NT2/D1 (cell line): Measurements from ENCODE around the gene TSEN34.
"Not testable (repeated sequence)": the region's sequence is repeated elsewhere in the genome, so short reads cannot be mapped to it uniquely, and the experiment has no call there.

ENCODE experiments used
- DNase-seq: peaks from one replicate; pipeline ENCODE4 v3.0.0-alpha.2; 2011; ENCODE audit warnings: low read depth, low spot score
- H3K27me3 ChIP-seq: 2 replicates; pipeline ENCODE4 v1.6.0; 2011; ENCODE audit warnings: mild to moderate bottlenecking; ENCODE audit not compliant: insufficient read length, insufficient read depth
- H3K36me3 ChIP-seq: 2 replicates; pipeline ENCODE4 v1.6.1; 2011; ENCODE audit warnings: mild to moderate bottlenecking, low read length, mixed read lengths; ENCODE audit not compliant: insufficient read depth, insufficient read length
- H3K4me1 ChIP-seq: 2 replicates; pipeline ENCODE4 v1.5.1; 2011; ENCODE audit not compliant: insufficient read depth, insufficient read length
- H3K4me3 ChIP-seq: 2 replicates; pipeline ENCODE4 v1.5.1; 2011; ENCODE audit warnings: low read depth; ENCODE audit not compliant: insufficient read length
- H3K9ac ChIP-seq: 2 replicates; pipeline ENCODE4 v1.6.0; 2011; ENCODE audit warnings: low read depth; ENCODE audit not compliant: insufficient read length
- H3K9me3 ChIP-seq: 2 replicates; pipeline ENCODE4 v1.5.1; 2011; ENCODE audit warnings: mild to moderate bottlenecking, low read length; ENCODE audit not compliant: insufficient read depth
- SUZ12 ChIP-seq: IDR thresholded peaks from 2 replicates; pipeline ENCODE4 v1.6.1; 2011; ENCODE audit not compliant: insufficient read length, insufficient read depth; ENCODE audit errors: extremely low read depth
- YY1 ChIP-seq: IDR thresholded peaks from 2 replicates; pipeline ENCODE4 v1.6.1; 2011; ENCODE audit not compliant: insufficient read length, insufficient read depth
- ZNF274 ChIP-seq: IDR thresholded peaks from 2 replicates; pipeline ENCODE4 v1.6.1; 2011; ENCODE audit warnings: mild to moderate bottlenecking, low read depth, low read length

The TSEN34 gene

GRCh38 chr19:54207676-54207982 lies 16.5 kb downstream of the TSEN34 start:
- no peaks in the 10 kb centered on the region for H3K9me3 ChIP-seq
- no peaks in the 10 kb centered on the region for H3K27me3 ChIP-seq
- H3K4me3 ChIP-seq, result no peak overlapping the region
- peaks cover 29% of the 10 kb centered on the region for H3K4me1 ChIP-seq
- TF ChIP-seq YY1 (no peak), ZNF274 (no peak), SUZ12 (no peak)
- H3K36me3 ChIP-seq, result peaks cover 76% of the 10 kb centered on the region
- H3K9ac ChIP-seq, result no peak overlapping the region
- DNase-seq, result no peak

GRCh38 chr19:54207983-54208783 lies 17.1 kb downstream of the TSEN34 start:
- Histone ChIP-seq H3K9ac (no peak overlapping the region), H3K4me1 (peaks cover 28% of the 10 kb centered on the region), H3K36me3 (peaks cover 70% of the 10 kb centered on the region), H3K4me3 (no peak overlapping the region), H3K27me3 (no peaks in the 10 kb centered on the region), H3K9me3 (no peaks in the 10 kb centered on the region)
- no peak for TF ChIP-seq YY1
- TF ChIP-seq ZNF274, result no peak
- no peak for TF ChIP-seq SUZ12
- DNase-seq, result no peak

- Histone ChIP-seq H3K4me1 (peaks cover 25% of the 10 kb centered on the region), H3K9me3 (no peaks in the 10 kb centered on the region), H3K9ac (no peak overlapping the region), H3K4me3 (no peak overlapping the region), H3K27me3 (no peaks in the 10 kb centered on the region), H3K36me3 (peaks cover 65% of the 10 kb centered on the region)
- no peak for DNase-seq
- TF ChIP-seq ZNF274 (no peak), YY1 (no peak), SUZ12 (no peak)
Observed at GRCh38 chr19:54208784-54209057, 17.6 kb downstream of the TSEN34 start.

- peaks cover 60% of the 10 kb centered on the region for H3K36me3 ChIP-seq
- no peaks in the 10 kb centered on the region for H3K27me3 ChIP-seq
- no peak for DNase-seq
- H3K9me3 ChIP-seq, result no peaks in the 10 kb centered on the region
- TF ChIP-seq SUZ12 (no peak), YY1 (no peak), ZNF274 (no peak)
- H3K9ac ChIP-seq, result no peak overlapping the region
- peaks cover 25% of the 10 kb centered on the region for H3K4me1 ChIP-seq
- H3K4me3 ChIP-seq, result no peak overlapping the region
Observed at GRCh38 chr19:54209058-54209810, 18.1 kb downstream of the TSEN34 start.

- DNase-seq, result no peak
- Histone ChIP-seq H3K36me3 (peaks cover 53% of the 10 kb centered on the region), H3K4me1 (peaks cover 23% of the 10 kb centered on the region), H3K4me3 (no peak overlapping the region), H3K27me3 (no peaks in the 10 kb centered on the region), H3K9me3 (no peaks in the 10 kb centered on the region; the same call in 1 of the 2 replicates), H3K9ac (no peak overlapping the region)
- TF ChIP-seq ZNF274 (no peak), YY1 (no peak), SUZ12 (no peak)
Observed at GRCh38 chr19:54209811-54210494, 18.8 kb downstream of the TSEN34 start.

- no peak for TF ChIP-seq YY1
- TF ChIP-seq SUZ12, result no peak
- TF ChIP-seq ZNF274, result no peak
- H3K27me3 ChIP-seq, result no peaks in the 10 kb centered on the region
- no peak overlapping the region for H3K4me3 ChIP-seq
- H3K36me3 ChIP-seq, result peaks cover 40% of the 10 kb centered on the region
- H3K9me3 ChIP-seq, result no peaks in the 10 kb centered on the region; the same call in 1 of the 2 replicates
- peaks cover 22% of the 10 kb centered on the region for H3K4me1 ChIP-seq
- DNase-seq, result no peak
- no peak overlapping the region for H3K9ac ChIP-seq
Observed at GRCh38 chr19:54211235-54211634, 20.1 kb downstream of the TSEN34 start.

- peaks cover 23% of the 10 kb centered on the region for H3K36me3 ChIP-seq
Observed at GRCh38 chr19:54214217-54214616, 23.1 kb downstream of the TSEN34 start.

GRCh38 chr19:54214734-54215133 lies 23.6 kb downstream of the TSEN34 start:
- peaks cover 20% of the 10 kb centered on the region for H3K36me3 ChIP-seq
- H3K9me3 ChIP-seq, result not testable (repeated sequence)

More at GRCh38 chr19:54214217-54214616, 23.1 kb downstream of the TSEN34 start:
- not testable (repeated sequence) for DNase-seq, H3K4me3 ChIP-seq, H3K4me1 ChIP-seq, H3K27me3 ChIP-seq, H3K9ac ChIP-seq, H3K9me3 ChIP-seq

More at GRCh38 chr19:54214734-54215133, 23.6 kb downstream of the TSEN34 start:
- DNase-seq, H3K27me3 ChIP-seq, H3K9ac ChIP-seq, H3K4me1 ChIP-seq, H3K4me3 ChIP-seq: not testable (repeated sequence)
